ENCODE data around the gene PRSS22.

The PRSS22 gene

GRCh38 chr16:2808181-2808580, 49.8 kb downstream of the PRSS22 start:
- no peak for DNase-seq (ENCODE audit: low read depth, low spot score)
- TF ChIP-seq CTCF (IDR thresholded peaks at IDR 0.05; ENCODE audit: insufficient read depth, low read length, missing control alignments), result no peak
- CTCF ChIA-PET, result no interaction called here
- no peak overlapping the region for H3K4me3 ChIP-seq (ENCODE audit: low read depth, low read length)
- POLR2A ChIA-PET, result no interaction called here

- no peak for TF ChIP-seq CTCF (IDR thresholded peaks at IDR 0.05; ENCODE audit: insufficient read depth, low read length, missing control alignments)
- POLR2A ChIA-PET, result no interaction called here
Measured at GRCh38 chr16:2806286-2806685, 51.7 kb downstream of the PRSS22 start.

GRCh38 chr16:2804728-2805127, 53.2 kb downstream of the PRSS22 start:
- no peak for TF ChIP-seq CTCF (IDR thresholded peaks at IDR 0.05; ENCODE audit: insufficient read depth, low read length, missing control alignments)
- H3K4me3 ChIP-seq (ENCODE audit: low read depth, low read length), result no peak overlapping the region
- no peak for DNase-seq (ENCODE audit: low read depth, low spot score)
- ChIA-PET POLR2A (no interaction called here), CTCF (no interaction called here)

More at GRCh38 chr16:2806286-2806685, 51.7 kb downstream of the PRSS22 start:
- CTCF ChIA-PET, result no interaction called here
- H3K4me3 ChIP-seq (ENCODE audit: low read depth, low read length), result no peak overlapping the region
- no peak for DNase-seq (ENCODE audit: low read depth, low spot score)

GRCh38 chr16:2803545-2804195, 54.3 kb downstream of the PRSS22 start:
- H3K4me3 ChIP-seq (ENCODE audit: low read depth, low read length), result no peak overlapping the region
- ChIA-PET POLR2A (no interaction called here), CTCF (no interaction called here)
- DNase-seq (ENCODE audit: low read depth, low spot score), result no peak
- TF ChIP-seq CTCF (IDR thresholded peaks at IDR 0.05; ENCODE audit: insufficient read depth, low read length, missing control alignments), result no peak
